DMS79 (cell line): ENCODE results near the gene PAX2.
"Not testable (repeated sequence)": the region's sequence is repeated elsewhere in the genome, so short reads cannot be mapped to it uniquely, and the experiment has no call there.

Experiments used
- DNase-seq: peaks from one replicate; lab custom pipeline; 2025; lab: John Stamatoyannopoulos, UW

PAX2 gene

GRCh38 chr10:100744987-100745881 is at the start of gene PAX2:
Gene PAX2, plus strand, starts transcription at chr10:100745582. Its CDS starts 679 bp downstream, at chr10:100746261.
- no peak for DNase-seq

GRCh38 chr10:100696477-100696901 is 48.9 kb upstream of the PAX2 start:
- no peak for DNase-seq

- DNase-seq, result no peak
Observed at GRCh38 chr10:100697070-100697469, 48.3 kb upstream of the PAX2 start.

DNA sequence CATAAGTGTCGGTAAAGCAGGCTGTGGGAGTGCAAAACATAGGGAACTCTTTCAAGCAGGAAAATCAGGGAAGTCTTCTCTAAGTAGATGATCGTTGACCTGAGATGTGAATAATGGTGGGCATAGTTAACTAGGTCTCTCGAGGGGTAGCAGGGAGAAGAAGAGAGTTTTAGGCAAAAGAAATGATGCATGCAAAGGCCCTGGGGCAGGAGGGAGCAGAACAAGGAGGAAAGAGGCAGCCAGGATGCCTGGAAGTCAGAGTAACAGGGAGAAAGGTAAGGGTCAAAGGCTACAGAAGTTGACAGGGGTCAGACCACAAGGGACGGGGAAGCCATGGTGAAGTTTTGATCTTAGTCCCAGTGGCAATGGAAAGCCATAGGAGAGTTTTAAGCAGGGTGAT is 47.8 kb upstream of the PAX2 start:
- DNase-seq, result no peak

- not testable (repeated sequence) for DNase-seq
Observed at GRCh38 chr10:100701704-100702103, 43.7 kb upstream of the PAX2 start.

GRCh38 chr10:100705139-100705538 is 40.2 kb upstream of the PAX2 start:
- no peak for DNase-seq

DNA sequence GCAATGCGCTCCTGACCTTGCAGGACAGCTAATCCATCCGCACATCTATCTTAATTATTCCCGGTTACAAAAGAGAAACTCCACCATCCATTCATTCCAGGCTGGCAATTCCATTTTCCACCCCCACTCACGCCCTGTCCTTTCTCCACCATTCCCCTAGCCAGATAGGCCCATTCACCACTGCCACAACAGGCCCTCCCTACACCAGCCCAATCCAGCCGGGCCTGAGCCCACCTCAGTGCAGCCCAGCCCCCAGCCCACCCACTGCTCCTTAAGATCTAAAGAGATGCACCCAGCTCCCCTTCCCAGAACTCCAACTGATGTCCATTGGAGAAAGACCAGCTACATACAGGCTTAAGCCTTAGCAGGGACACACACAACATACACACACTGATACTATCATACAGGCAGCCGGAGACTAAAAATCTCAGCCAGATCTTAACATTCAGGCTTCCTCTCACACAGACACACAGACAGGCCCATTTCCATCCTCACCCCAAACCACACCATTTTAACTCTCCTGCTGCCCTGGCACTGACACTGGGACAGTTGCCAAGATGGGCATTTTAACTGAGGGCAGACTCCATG is 38.0 kb upstream of the PAX2 start:
- DNase-seq, result no peak

DNA sequence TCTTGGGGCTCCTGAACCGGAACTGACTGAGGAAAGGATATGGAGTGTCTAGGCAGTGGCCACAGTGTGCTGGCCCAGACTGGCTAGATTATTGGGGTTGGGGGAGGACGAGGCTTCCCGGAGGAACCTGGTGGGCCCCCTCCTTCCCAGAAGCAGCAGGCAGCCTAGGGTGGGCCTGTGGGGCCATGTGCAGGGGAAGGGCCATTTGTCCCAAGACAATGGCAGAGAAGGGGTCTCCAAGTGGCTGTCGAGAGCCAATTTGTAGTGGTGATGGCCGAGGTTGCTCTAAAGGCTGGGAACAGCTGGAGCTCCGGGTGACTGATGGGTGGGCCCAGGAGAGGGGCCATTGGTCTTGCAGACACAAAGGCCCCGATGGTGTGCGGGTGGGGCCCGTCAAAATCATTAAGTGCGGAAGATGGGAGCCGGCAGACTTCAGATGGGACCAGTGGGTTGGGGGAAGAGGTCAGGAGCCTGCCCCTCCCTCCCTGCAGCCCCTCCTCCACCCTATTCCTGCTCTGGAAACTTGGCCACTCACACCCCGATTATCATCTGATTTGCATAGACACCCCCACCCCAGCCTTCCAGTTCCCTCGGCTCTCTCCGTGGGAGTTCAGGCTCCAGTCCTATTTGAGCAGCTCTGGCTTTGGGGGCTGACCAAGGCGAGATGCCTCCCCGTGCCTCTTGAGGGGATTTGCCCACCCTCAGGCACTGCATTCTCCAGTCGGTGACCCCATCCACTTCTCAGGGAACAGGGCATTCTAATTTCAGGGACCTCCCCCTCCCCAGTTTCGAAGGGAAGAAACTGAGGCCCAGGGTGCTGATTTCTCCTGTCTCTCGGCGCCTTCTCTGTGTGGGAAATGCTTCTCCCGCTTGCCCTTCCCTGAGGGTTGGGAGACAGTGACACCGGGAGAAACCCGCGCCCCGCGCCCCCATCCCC is 36.0 kb upstream of the PAX2 start:
- DNase-seq, result no peak

DNA sequence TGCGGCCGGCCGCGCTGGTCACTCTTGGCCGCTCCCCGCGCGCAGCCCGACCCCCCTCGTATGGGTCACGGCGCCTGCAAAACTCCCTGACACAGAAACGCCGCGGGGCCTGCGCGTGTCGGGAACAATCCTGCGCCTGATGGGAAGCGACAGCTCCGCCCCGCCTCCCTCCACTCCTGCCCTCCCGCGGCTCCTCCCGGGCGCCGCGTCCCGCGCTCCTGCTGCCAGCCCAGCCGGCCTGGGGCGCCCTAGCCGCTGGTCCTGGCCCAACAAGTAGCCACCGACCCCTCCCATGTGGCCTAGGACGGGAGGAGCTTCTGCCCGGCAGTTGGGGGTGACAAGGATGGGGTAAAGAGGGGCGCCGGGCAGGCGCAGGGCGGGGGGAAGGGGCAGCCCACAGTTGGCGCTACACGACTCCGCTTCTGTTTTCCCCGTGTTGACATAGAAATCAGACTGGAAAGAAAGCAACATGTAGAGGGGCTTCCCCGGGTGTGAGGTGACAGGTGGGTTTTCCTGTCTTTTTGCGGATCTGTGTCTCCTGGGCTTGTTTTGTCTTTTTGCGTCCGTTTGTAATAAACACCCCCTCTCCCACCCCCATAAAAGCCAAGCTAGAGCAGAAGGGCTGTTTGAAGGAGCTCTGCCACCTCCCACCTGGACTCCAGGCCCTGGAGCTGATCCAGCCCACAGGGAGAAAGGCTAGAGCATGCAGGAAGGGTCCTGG is 35.1 kb upstream of the PAX2 start:
- DNase-seq, result no peak

- DNase-seq, result no peak
Observed at GRCh38 chr10:100713049-100713858, 32.1 kb upstream of the PAX2 start.

DNA sequence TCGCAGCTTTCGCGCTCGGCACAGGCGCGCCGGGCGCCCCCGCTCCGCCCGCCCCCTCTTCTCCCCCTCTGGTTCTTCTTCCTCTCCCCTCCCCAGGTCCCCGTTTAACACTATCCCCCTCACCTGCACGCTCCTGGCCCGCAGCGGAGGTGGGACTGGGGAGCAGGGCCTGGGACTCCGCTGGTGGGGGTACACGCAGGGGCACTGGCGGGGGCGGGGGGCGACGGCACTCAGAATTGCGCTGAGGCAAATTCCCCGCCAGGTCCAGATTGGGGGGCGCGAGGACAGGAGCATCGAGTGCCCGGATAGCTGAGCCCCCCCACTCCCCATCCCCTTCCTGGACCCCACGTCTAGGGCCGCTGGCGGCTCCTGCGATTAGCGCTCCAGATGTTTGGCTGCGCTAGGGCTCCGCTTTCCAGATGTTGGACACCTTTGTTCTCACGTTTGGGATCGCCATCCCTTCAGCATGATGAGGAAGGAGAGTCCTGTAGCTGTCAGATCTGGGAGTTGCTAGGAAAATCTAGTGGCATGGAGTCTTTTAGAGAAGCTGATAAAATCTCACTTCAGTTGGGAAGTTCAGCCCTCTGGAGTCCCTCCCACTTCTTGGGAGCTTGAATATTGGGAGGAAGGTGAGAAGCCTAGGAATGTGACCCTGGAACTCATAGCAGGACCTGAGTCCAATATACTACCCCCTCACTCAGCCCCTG is 31.4 kb upstream of the PAX2 start:
- no peak for DNase-seq

DNA sequence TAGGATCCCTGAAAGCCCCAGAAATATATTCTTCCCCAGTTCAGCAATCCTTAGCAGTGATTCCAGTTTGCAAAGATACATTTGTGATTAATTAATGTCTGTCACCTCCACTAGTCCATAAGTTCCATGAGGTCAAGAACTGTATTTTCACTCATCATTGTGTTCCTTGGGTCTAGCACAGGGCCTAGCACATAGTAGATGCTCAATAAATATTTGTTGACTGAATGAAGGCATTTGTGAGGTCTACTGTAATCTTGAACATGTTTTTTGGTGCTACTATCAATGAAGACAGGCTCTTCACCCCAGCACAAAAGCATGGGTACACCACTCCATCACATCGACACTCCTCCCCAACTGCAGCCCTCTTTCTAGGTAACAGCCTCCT is 30.8 kb upstream of the PAX2 start:
- DNase-seq, result no peak

DNA sequence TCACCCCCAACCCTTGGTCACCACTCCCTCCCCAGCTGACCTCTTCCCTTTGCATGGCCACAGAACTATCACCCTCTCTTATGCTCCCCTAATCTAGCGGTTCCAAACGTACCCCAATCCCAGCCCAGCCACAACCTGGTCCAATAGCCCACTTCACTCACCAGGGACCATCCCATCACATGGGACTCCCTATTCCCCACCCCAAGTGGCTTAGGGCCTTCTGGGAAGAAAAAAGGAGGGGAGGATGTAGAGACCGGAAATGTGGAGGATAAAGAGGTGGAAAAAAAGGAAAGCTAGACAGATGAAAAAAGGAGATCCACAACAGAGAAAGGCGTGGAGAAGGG is 30.3 kb upstream of the PAX2 start:
- no peak for DNase-seq

DNA sequence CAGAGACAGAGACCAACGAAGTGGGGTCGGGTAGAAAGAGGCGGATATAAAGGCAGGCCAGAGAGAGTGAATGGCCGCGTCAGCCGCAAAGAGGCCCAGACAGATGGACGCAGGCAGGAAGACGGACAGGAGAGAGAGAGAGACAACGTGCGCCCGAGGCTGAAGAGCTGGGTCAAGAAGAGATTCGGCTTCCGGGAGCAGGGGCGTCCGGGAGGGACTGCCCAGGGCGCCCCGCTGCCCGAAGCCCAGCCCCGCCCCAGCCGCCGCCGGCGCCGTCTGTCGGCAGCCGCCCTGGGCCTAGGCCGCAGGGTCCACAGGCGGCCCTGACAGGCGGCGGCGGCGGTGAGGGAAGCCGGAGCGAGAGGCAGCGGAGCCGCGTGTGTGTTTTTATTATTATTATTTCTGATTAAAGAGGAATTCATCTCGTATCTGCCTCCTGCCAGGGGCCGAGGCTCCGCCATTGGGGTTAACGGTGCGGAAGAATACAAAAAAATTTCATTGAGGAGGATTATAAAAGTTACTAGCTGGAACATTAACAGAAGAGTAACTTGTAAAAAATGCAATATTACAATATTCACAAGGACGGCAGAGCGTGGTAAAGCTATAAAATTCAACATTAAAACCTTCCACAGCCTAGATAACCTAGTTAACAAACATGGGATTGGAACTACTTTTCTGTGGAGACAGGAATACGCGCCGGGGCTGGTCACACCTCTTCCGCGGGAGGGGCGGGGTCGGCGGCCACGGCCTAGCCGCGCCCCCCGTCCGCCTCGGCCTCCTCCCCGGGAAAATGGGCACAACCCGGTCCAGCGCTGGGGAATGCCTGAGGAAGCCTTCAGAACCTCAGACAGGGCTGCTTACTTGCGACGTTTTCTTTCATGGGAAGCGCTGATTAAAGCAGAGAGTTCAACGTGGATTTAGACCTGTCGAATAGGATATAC is 29.7 kb upstream of the PAX2 start:
- DNase-seq, result no peak

GRCh38 chr10:100717166-100717565 is 28.2 kb upstream of the PAX2 start:
- DNase-seq, result no peak

GRCh38 chr10:100718197-100718742 is 27.1 kb upstream of the PAX2 start:
- DNase-seq, result no peak

DNA sequence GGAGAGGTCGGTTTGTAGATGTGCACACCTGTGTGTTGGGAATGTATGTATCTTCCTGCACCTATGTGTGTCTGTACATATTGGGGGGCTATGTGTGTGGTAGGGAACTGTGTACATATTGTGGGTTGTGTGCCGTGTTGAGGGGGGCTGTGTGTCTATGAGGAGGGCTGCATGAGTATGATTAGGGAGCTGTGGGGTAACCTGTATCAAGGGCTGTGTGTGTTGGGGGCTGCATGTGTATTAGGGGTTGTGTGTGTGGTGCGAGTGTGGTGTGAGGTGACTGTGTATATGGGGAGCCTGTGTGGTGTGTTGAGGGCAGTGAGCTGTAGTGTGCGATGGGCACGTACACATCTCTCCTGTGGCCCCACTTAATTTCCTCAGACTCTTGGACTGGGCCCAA is 22.2 kb upstream of the PAX2 start:
- no peak for DNase-seq

GRCh38 chr10:100723770-100724530 is 21.4 kb upstream of the PAX2 start:
- no peak for DNase-seq
